Mesothelial cell of epicardium (in vitro differentiated cells): ENCODE data around the gene TFDP3. TPM values are rescaled to one million over a fixed set of nuclear protein-coding genes. Genes with fewer than 3 reads are reported as not detected.
A peak's percentile ranks its signal among the peaks of the same experiment; 100 is the strongest.

Source experiments
- DNase-seq, 2 experiments: peaks; one replicate each; pipeline ENCODE4 v3.0.0; 2021; ENCODE audit warnings: low spot score in 2 of 2; ENCODE audit not compliant: unreplicated experiment in 2 of 2
- H3K27ac Mint-ChIP-seq: 2 replicates; pipeline ENCODE4 v1.8.0; 2021; ENCODE audit warnings: mixed read lengths
- H3K27me3 Mint-ChIP-seq: 2 replicates; pipeline ENCODE4 v1.8.0; 2021; ENCODE audit warnings: low read depth, mixed read lengths
- H3K36me3 Mint-ChIP-seq: 2 replicates; pipeline ENCODE4 v1.8.0; 2021; ENCODE audit warnings: mixed read lengths
- H3K4me1 Mint-ChIP-seq: 2 replicates; pipeline ENCODE4 v1.8.0; 2021; ENCODE audit warnings: mixed read lengths
- H3K4me3 Mint-ChIP-seq: 2 replicates; pipeline ENCODE4 v1.8.0; 2021; ENCODE audit warnings: mild to moderate bottlenecking, moderate library complexity, mixed read lengths
- H3K9me3 Mint-ChIP-seq: 2 replicates; pipeline ENCODE4 v1.8.0; 2021; ENCODE audit warnings: mixed read lengths
- total RNA-seq: library from RNA; stranded (reverse); gene quantifications from 3 replicates; pipeline ENCODE4 v1.2.1, GENCODE V29; 2021
- TF ChIP-seq, protein P1 (sequence below): fragments of 200-600 bp; sonication (generic); IDR thresholded peaks from one replicate; pipeline ENCODE4 v1.5.0; 2021; ENCODE audit warnings: antibody characterized with exemption; ENCODE audit not compliant: unreplicated experiment

The TFDP3 gene
- total RNA-seq, 1 donor from 2014 or later = not detected

DNA sequence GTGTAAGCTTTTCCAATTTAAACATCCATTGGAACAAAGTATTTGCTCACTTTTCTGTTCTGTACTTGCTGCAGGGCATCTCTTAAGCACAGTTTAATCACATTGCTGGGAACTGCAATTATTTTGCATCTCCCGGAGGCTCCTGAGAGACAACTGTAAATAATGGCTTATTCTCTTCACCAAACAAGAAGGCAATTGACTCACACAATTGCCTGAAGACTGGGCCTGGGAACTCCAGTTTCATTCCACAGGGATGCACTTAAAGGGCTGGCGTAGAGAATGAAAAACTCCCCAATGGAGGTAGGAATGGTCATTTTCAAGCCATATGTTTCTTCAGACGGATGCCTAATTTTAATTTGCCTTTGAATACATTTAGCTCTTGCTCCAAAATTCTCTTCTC, 29.5 kb downstream of the TFDP3 start:
- DNase-seq = no peak
- peaks cover 19% of the 10 kb centered on the region for H3K4me1 Mint-ChIP-seq
- no peak overlapping the region for H3K27ac Mint-ChIP-seq
- H3K36me3 Mint-ChIP-seq = no peaks in the 10 kb centered on the region
- TF ChIP-seq, protein P1, sequence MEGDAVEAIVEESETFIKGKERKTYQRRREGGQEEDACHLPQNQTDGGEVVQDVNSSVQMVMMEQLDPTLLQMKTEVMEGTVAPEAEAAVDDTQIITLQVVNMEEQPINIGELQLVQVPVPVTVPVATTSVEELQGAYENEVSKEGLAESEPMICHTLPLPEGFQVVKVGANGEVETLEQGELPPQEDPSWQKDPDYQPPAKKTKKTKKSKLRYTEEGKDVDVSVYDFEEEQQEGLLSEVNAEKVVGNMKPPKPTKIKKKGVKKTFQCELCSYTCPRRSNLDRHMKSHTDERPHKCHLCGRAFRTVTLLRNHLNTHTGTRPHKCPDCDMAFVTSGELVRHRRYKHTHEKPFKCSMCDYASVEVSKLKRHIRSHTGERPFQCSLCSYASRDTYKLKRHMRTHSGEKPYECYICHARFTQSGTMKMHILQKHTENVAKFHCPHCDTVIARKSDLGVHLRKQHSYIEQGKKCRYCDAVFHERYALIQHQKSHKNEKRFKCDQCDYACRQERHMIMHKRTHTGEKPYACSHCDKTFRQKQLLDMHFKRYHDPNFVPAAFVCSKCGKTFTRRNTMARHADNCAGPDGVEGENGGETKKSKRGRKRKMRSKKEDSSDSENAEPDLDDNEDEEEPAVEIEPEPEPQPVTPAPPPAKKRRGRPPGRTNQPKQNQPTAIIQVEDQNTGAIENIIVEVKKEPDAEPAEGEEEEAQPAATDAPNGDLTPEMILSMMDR = no peak
- no peak overlapping the region for H3K4me3 Mint-ChIP-seq
- no peaks in the 10 kb centered on the region for H3K27me3 Mint-ChIP-seq
- peaks cover 3% of the 10 kb centered on the region for H3K9me3 Mint-ChIP-seq

GRCh38 chrX:133185938-133186337, 32.2 kb downstream of the TFDP3 start:
- TF ChIP-seq, protein P1 = no peak
- no peak overlapping the region for H3K27ac Mint-ChIP-seq
- H3K4me1 Mint-ChIP-seq = peaks cover 12% of the 10 kb centered on the region
- no peak for DNase-seq
- no peak overlapping the region for H3K4me3 Mint-ChIP-seq
- H3K27me3 Mint-ChIP-seq = no peaks in the 10 kb centered on the region
- H3K9me3 Mint-ChIP-seq = peaks cover 5% of the 10 kb centered on the region
- no peaks in the 10 kb centered on the region for H3K36me3 Mint-ChIP-seq

DNA sequence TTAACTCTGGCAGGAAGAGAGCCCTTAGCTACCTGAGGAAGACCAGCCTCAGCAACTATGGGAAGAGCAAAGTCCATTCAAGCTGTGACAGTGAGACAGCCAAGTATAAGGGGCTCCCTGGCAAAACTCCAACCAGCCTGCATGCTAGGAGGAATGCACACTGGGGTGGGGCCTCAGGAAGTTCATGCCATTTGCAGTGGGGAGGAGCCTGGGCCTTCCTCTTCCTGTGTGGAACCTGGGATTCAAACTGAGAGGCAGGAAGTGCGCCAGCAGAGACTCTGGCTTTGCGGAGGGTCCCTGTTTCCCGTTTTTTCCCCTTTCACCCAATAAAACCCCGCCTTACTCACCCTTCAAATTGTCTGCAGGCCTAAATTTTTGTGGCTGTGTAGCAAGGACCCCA, 33.0 kb downstream of the TFDP3 start:
- TF ChIP-seq, protein P1 = no peak
- no peak for DNase-seq
- H3K4me1 Mint-ChIP-seq = peaks cover 7% of the 10 kb centered on the region
- H3K36me3 Mint-ChIP-seq = no peaks in the 10 kb centered on the region
- no peak overlapping the region for H3K4me3 Mint-ChIP-seq
- H3K27me3 Mint-ChIP-seq = no peaks in the 10 kb centered on the region
- peaks cover 13% of the 10 kb centered on the region for H3K9me3 Mint-ChIP-seq
- no peak overlapping the region for H3K27ac Mint-ChIP-seq

- no peak overlapping the region for H3K27ac Mint-ChIP-seq
Observed at GRCh38 chrX:133183806-133184205, 34.3 kb downstream of the TFDP3 start.

GRCh38 chrX:133179500-133179899, 38.7 kb downstream of the TFDP3 start:
- Mint-ChIP-seq H3K36me3 (no peaks in the 10 kb centered on the region), H3K4me1 (peaks cover 8% of the 10 kb centered on the region), H3K4me3 (no peak overlapping the region), H3K27ac (no peak overlapping the region), H3K9me3 (peaks cover 10% of the 10 kb centered on the region), H3K27me3 (no peaks in the 10 kb centered on the region)
- TF ChIP-seq, protein P1 = peak; percentile 11
- no peak for DNase-seq

More at GRCh38 chrX:133183806-133184205, 34.3 kb downstream of the TFDP3 start:
- Mint-ChIP-seq H3K27me3 (no peaks in the 10 kb centered on the region), H3K36me3 (no peaks in the 10 kb centered on the region), H3K4me1 (peaks cover 4% of the 10 kb centered on the region), H3K4me3 (no peak overlapping the region), H3K9me3 (peaks cover 14% of the 10 kb centered on the region)
- TF ChIP-seq, protein P1 = no peak
- DNase-seq = no peak

DNA sequence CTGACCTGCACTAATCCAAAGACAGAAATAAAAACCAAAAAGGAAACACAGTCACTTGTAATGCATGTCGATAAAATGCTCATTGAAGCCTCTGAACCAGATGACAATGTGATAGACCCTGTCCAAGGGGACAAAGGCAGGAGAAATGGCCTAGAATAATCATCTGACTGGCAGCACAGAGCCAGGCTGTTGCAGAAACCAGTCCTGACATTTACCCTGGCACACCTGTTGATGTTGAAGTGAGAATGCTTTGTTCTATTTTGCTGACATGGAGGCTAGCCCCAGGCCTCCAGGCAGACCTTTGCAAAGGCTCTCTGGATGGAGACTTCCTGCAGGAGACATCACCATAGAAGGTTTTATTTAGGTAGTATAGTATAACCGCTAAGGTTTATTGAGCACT, 41.0 kb downstream of the TFDP3 start:
- Mint-ChIP-seq H3K4me1 (peaks cover 8% of the 10 kb centered on the region), H3K27me3 (no peaks in the 10 kb centered on the region), H3K36me3 (no peaks in the 10 kb centered on the region), H3K27ac (no peak overlapping the region), H3K4me3 (no peak overlapping the region), H3K9me3 (peaks cover 10% of the 10 kb centered on the region)
- TF ChIP-seq, protein P1 = no peak
- DNase-seq = no peak
